HG03196 (cell line): ENCODE data around the gene TTC21B.

Experiments
- ATAC-seq: cut with Tn5 transposase; IDR thresholded peaks from one replicate; pipeline ENCODE4 v1.9.1; 2021; ENCODE audit not compliant: unreplicated experiment

Gene TTC21B

DNA sequence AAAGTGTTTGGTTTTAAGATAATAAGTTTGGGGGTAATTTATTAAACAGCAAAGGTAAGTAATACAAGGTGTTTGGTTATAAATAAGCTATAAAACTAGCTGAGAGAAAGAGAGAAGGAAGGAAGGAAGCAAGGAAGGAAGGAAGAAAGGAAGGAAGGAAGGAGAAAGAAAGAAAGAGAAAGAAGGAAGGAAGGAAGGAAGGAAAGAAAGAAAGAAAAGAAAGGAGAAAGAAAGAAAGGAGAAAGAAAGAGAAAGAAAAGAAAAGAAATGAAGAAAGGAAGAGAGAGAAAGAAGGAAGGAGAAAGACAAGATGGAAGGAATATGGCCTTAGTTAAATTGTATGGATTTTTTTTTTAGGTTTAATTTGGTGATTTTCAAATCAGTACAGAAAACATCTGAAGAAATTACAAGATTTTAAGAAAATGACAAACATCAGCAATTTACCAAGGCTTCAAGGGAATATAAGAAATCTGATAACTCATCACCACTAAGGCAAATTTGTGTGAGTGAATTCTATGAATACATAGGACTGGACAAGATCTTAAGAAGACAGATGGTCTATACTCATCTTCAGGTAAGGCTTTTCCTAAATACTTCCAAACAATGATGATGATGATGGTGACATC, 113.1 kb downstream of the TTC21B start:
- no peak for ATAC-seq

DNA sequence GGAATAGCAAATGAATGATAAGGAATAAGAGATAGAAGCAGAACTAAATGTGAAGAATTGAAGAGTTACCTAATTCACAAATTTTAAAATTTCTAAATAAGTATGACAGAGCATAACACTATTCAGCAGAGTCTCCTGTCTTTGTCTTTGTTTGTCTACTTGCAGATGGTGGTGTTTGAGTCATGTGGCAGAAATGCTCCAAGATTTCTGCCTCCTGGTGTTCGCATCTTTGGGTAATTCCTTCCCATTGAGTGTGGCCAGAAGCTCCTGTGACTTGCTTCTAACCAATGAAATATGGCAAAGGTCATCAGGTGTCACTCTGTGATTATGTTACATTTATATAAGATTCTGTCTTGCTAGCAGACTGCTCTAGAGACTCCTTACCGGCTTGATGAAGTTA, 114.0 kb downstream of the TTC21B start:
- no peak for ATAC-seq

DNA sequence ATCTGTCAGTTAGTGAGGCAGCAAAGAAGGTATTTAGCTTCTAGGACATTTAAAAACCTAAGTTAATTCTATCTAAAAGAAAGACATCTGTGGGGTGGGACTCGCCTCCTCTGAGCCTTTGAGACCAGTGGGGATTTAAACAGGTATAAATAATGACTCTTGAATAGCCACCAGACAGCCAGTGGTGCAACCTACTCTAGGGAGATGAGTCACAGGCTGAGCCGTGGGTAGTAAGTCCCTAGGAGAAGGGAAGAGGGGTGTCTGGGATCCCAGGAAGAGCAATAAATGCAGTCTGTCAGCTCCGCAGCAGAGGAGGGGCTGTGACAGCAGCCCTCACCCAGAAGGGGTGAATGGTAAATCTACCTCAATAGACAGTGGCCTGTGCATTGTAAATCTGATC, 116.5 kb downstream of the TTC21B start:
- no peak for ATAC-seq

GRCh38 chr2:165835363-165835762, 118.2 kb downstream of the TTC21B start:
- no peak for ATAC-seq

DNA sequence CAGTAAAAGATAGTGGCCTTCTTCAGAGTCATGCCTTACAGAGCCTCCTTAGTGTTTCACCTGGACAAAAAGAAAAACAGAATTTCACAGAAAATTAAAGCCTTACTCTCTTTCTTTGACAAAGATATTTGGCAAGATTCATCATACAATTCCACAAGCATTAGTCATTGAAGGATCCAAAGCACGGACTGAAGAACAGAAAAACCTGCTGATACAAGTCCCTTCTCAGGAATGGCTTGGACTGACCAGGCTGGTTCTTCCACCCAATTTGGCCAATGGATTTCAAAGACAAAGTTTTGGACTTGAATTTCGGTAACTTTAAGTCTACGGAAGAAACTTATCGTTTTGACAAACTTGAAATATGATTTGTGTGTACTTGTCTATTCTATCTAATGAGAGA, 120.4 kb downstream of the TTC21B start:
- ATAC-seq = no peak

DNA sequence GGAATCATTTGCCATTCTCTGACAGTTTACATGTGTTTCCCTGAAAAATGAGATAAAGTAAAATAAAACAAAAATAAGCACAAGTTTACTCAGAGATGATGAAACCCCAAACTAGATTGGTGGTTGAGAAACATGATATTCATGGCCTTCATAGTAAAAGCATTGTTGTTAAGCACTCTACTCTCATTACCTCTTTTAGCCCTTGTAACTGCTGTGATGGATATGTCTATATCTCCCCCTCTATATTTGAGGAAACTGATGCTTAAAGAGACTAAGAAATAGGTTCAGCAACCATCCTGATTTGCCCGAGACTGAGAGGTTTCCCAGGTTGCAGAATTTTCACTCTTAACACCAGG, 125.7 kb downstream of the TTC21B start:
- peak; percentile 25 for ATAC-seq

DNA sequence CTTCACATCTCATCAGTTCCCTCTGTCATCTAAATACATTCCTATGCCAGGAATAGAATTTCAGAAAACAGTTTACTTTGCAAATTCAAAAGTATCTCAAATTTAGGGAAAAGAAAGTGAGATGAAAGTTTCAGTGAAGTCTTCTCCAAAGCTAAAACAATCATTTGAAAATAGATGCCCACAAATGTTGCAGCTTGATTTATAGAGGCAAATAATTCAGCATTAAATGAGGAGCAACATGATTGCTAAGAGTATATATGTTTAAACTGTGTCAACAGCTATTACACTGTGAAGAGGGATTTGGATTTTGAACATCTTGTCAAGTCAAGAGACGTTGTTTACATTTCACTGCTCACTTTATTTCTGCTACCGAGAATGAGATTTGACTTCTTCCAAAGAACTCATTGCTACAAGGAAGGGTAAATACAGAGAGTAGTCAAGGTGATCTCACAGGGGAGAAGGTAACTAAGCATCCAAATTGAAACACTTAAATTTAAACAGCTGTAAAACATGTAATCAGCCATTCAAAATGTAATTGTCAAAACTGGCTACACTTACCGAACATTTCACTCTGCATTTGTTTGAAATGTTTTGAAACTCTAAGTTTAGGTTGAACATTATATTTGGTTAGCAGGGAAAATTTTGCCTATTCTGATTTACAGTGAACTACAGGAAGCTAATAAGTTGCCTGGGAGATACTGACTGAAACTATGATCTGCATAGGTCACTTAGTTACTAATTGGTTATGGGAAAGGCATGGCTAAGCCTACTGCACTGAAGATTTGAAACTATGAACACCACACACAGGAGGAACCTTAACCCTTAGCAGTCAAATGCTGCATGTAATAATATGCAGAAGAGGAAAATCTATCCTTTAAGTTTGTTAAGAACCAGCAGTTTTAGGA, 126.3 kb downstream of the TTC21B start:
- peak; percentile 93 for ATAC-seq

DNA sequence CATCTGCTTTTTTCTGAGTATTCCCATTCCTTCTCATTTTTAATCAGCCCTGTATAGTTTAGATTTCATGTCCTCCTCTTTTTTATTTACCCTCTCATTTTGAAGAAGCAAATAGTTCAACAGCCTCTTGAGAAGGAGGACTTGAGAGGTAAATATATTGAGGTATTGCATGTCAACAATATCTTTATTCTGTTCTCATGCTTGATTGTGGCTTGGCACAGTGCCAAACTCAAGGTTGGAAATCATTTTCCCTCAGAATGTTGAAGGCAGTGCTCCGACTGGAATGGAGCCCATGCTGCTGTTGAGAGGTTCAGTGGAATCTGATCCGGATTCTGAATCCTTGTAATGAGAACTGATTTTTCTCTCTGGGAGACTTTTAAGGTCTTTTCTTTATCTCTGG, 128.5 kb downstream of the TTC21B start:
- ATAC-seq = no peak
